ENCODE data around the gene BAIAP2. TPM values are rescaled to one million over a fixed set of nuclear protein-coding genes. Genes with fewer than 3 reads are reported as not detected.
A peak's percentile ranks its signal among the peaks of the same experiment; 100 is the strongest.

Gene BAIAP2
- total and polyA plus RNA-seq, 2 of the 13 experiments (the other 11 are each of a cell fraction or from before 2014, with no cell fraction given) = 22.5 to 24.0 TPM

- TF ChIP-seq HNF1A (IDR thresholded peaks at IDR 0.05; ENCODE audit: low read depth) = no peak
- no peak for TF ChIP-seq HNF1A (CRISPR knock-in tag; IDR thresholded peaks at IDR 0.05; ENCODE audit: borderline replicate concordance)
- 0 out of 2 replicates have a peak, but pooled peaks have one; percentile 25 for TF ChIP-seq CBX5 (CRISPR knock-in tag; IDR thresholded peaks at IDR 0.05; ENCODE audit: borderline replicate concordance)
- TF ChIP-seq CTCF (CRISPR knock-in tag; IDR thresholded peaks at IDR 0.05) = peak; percentile 10; the same call in 1 of the 2 replicates
- TF ChIP-seq MNT (IDR thresholded peaks at IDR 0.05) = no peak
- 0 out of 2 replicates have a peak, but pooled peaks have one; percentile 12 for TF ChIP-seq ZNF687 (CRISPR knock-in tag; IDR thresholded peaks at IDR 0.05)
- TF ChIP-seq ZC3H4 (CRISPR knock-in tag; IDR thresholded peaks at IDR 0.05; ENCODE audit: borderline replicate concordance) = no peak
- peak; percentile 31; the same call in 1 of the 2 replicates for TF ChIP-seq ZFP91 (CRISPR knock-in tag; IDR thresholded peaks at IDR 0.05; ENCODE audit: borderline replicate concordance)
- no peak for TF ChIP-seq HOXA5 (CRISPR knock-in tag; IDR thresholded peaks at IDR 0.05)
- TF ChIP-seq ZNF343 (CRISPR knock-in tag; IDR thresholded peaks at IDR 0.05) = no peak
- TF ChIP-seq ZFX (CRISPR knock-in tag; IDR thresholded peaks at IDR 0.05; ENCODE audit: low read depth) = peak; percentile 18; the same call in 1 of the 2 replicates
Measured at GRCh38 chr17:81118308-81119221, 83.6 kb downstream of the BAIAP2 start (continued).
